Activated B cell treated with CpG ODN at 0.5 μM for 24 hours (primary cell): ENCODE results near the gene SCUBE3. TPM values are rescaled to one million over a fixed set of nuclear protein-coding genes. Genes with fewer than 3 reads are reported as not detected.

Experiments used
- ATAC-seq: fragments of 200-7000 bp; cut with Tn5 transposase; one replicate; pipeline ENCODE4 v1.10.0; 2021; ENCODE audit warnings: low read depth, mild to moderate bottlenecking, moderate library complexity
- CTCF ChIA-PET: fragments of 350-600 bp; sonication (Branson Sonifier 250); formaldehyde crosslinking; loops from one replicate; lab custom pipeline; 2021; ENCODE audit warnings: antibody characterized with exemption; lab: Charles Lee
- POLR2A ChIA-PET: fragments of 350-600 bp; sonication (Branson Sonifier 250); formaldehyde crosslinking; loops from one replicate; lab custom pipeline; 2021; ENCODE audit warnings: antibody characterized with exemption; lab: Charles Lee
- DNase-seq: peaks from one replicate; pipeline ENCODE4 v3.0.0; 2022
- H3K27ac Mint-ChIP-seq: one replicate; pipeline ENCODE4 v1.8.0; 2020; ENCODE audit warnings: mixed read lengths
- H3K27me3 Mint-ChIP-seq: one replicate; pipeline ENCODE4 v1.8.0; 2021; ENCODE audit warnings: mixed read lengths
- H3K36me3 Mint-ChIP-seq: one replicate; pipeline ENCODE4 v1.8.0; 2021; ENCODE audit warnings: low read depth, mixed read lengths
- H3K4me1 Mint-ChIP-seq: one replicate; pipeline ENCODE4 v1.8.0; 2021; ENCODE audit warnings: mixed read lengths
- H3K4me3 Mint-ChIP-seq: one replicate; pipeline ENCODE4 v1.8.0; 2020; ENCODE audit warnings: mild to moderate bottlenecking, mixed read lengths
- H3K9me3 Mint-ChIP-seq: one replicate; pipeline ENCODE4 v1.8.0; 2020; ENCODE audit warnings: mixed read lengths
- intact Hi-C: fragments of 100-400 bp; cut with micrococcal nuclease; formaldehyde crosslinking; loops from one replicate; pipeline ENCODE4 v1.15.1; 2024
- total RNA-seq: library from RNA; stranded (reverse); gene quantifications from 2 replicates; pipeline ENCODE4 v1.2.3, GENCODE V29; 2022
- TF ChIP-seq, protein P1 (sequence below): fragments of 200-600 bp; IDR thresholded peaks from one replicate; pipeline ENCODE4 v1.8.0; 2022; ENCODE audit warnings: antibody characterized with exemption, mild to moderate bottlenecking

Gene SCUBE3
- total RNA-seq, 1 donor from 2014 or later = not detected

DNA sequence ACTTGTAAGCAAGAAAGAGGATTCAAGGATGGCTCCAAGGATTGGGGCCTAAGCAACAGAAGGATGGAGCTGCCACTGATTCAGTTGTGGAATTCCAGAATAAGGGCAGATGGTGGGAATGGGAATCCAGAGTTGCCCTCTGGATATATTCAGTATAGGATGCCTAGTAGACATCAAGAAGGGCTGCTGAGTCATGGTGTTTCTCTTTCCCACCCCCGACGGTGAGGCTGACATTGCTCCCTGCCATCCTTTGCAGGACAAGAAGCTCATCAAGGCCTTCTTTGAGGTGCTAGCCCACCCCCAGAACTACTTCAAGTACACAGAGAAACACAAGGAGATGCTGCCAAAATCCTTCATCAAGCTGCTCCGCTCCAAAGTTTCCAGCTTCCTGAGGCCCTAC is 34.5 kb downstream of the SCUBE3 start:
- CTCF ChIA-PET = interaction anchor here (1.0 kb wide), 1 partner anchor 109 kb away, joined by 3 read pairs; no protein-coding TSS in a partner anchor
- no peak overlapping the region for H3K27ac Mint-ChIP-seq

DNA sequence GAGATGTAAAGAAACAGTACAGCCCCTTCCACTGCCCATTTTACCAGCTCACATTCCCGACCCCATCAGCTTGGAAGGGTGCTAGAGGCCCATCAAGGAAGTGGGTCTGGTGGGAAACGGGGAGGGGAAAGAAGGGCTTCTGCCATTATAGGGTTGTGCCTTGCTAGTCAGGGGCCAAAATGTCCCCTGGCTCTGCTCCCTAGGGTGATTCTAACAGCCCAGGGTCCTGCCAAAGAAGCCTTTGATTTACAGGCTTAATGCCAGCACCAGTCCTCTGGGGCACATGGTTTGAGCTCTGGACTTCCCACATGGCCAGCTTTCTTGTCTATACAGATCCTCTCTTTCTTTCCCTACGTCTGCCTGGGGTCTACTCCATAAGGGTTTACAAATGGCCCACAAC is 35.2 kb downstream of the SCUBE3 start:
- ATAC-seq (no peak), DNase-seq (no peak)
- intact Hi-C loops = no loop called here
- H3K4me1 Mint-ChIP-seq = peaks cover 2% of the 10 kb centered on the region
- TF ChIP-seq, protein P1, sequence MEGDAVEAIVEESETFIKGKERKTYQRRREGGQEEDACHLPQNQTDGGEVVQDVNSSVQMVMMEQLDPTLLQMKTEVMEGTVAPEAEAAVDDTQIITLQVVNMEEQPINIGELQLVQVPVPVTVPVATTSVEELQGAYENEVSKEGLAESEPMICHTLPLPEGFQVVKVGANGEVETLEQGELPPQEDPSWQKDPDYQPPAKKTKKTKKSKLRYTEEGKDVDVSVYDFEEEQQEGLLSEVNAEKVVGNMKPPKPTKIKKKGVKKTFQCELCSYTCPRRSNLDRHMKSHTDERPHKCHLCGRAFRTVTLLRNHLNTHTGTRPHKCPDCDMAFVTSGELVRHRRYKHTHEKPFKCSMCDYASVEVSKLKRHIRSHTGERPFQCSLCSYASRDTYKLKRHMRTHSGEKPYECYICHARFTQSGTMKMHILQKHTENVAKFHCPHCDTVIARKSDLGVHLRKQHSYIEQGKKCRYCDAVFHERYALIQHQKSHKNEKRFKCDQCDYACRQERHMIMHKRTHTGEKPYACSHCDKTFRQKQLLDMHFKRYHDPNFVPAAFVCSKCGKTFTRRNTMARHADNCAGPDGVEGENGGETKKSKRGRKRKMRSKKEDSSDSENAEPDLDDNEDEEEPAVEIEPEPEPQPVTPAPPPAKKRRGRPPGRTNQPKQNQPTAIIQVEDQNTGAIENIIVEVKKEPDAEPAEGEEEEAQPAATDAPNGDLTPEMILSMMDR = no peak
- H3K9me3 Mint-ChIP-seq = no peaks in the 10 kb centered on the region
- POLR2A ChIA-PET = no interaction called here
- CTCF ChIA-PET = interaction anchor here (1.0 kb wide), 1 partner anchor 109 kb away, joined by 3 read pairs; no protein-coding TSS in a partner anchor
- no peak overlapping the region for H3K27ac Mint-ChIP-seq
- H3K36me3 Mint-ChIP-seq = peaks cover 15% of the 10 kb centered on the region
- H3K27me3 Mint-ChIP-seq = no peaks in the 10 kb centered on the region
- no peak overlapping the region for H3K4me3 Mint-ChIP-seq

More for the DNA sequence above, 34.5 kb downstream of the SCUBE3 start:
- H3K36me3 Mint-ChIP-seq = peaks cover 16% of the 10 kb centered on the region
- TF ChIP-seq, protein P1 = no peak
- H3K9me3 Mint-ChIP-seq = no peaks in the 10 kb centered on the region
- no peak for ATAC-seq
- H3K4me1 Mint-ChIP-seq = peaks cover 2% of the 10 kb centered on the region
- intact Hi-C loops = no loop called here
- no peaks in the 10 kb centered on the region for H3K27me3 Mint-ChIP-seq
- POLR2A ChIA-PET = no interaction called here
- H3K4me3 Mint-ChIP-seq = no peak overlapping the region
- DNase-seq = no peak

DNA sequence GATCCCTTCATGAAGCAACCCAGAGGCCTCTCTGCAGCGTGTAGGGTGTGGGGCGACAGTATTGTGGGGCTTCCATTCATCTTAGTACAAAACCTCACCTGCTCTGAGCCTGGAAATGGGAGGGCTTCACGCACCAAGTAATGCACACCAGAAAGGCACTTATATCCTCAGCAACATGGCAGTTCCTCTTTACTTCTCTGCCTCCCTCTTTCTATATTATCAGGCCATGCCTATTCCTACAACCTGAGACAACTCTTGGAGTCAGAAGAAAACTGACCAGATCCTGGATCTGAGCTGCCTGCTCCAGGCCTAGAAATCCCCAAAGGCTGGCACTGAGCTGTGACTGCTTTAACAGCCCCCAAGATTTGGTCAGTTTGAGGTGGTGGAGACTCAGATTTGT is 38.2 kb downstream of the SCUBE3 start:
- ChIA-PET CTCF (no interaction called here), POLR2A (no interaction called here)
- intact Hi-C loops = no loop called here

DNA sequence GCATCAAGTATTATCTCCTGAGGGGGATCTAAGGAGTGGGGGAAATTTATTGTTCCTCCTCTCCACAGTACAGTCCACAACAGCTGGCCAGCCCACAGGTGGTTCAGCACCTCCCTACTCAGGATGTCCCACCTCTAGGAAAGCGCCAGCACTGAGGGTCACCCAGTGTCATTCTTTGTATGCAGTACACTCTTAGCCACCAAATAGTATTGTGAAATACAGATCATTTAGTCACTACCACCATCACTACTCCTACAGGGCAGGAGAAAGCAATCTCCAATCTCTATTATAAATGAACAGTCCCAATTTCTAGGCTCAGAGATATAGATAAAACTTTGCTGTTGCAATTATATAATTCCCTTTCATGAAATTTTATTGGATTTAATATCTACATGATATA is 39.5 kb downstream of the SCUBE3 start:
- Mint-ChIP-seq H3K4me3 (no peak overlapping the region), H3K4me1 (peaks cover 5% of the 10 kb centered on the region), H3K9me3 (no peaks in the 10 kb centered on the region), H3K27me3 (no peaks in the 10 kb centered on the region), H3K27ac (no peak overlapping the region), H3K36me3 (peaks cover 2% of the 10 kb centered on the region)
- TF ChIP-seq, protein P1 = no peak
- ChIA-PET CTCF (no interaction called here), POLR2A (interaction anchor here (0.6 kb wide), 1 partner anchor 1345 kb away, joined by 3 read pairs; no protein-coding TSS in a partner anchor)
- DNase-seq = no peak
- intact Hi-C loops = no loop called here
- ATAC-seq = no peak

More for the DNA sequence above, 38.2 kb downstream of the SCUBE3 start:
- Mint-ChIP-seq H3K27me3 (no peaks in the 10 kb centered on the region), H3K27ac (no peak overlapping the region), H3K36me3 (peaks cover 2% of the 10 kb centered on the region), H3K9me3 (no peaks in the 10 kb centered on the region), H3K4me1 (peaks cover 2% of the 10 kb centered on the region), H3K4me3 (no peak overlapping the region)
- DNase-seq = no peak
- TF ChIP-seq, protein P1 = no peak
- ATAC-seq = no peak

DNA sequence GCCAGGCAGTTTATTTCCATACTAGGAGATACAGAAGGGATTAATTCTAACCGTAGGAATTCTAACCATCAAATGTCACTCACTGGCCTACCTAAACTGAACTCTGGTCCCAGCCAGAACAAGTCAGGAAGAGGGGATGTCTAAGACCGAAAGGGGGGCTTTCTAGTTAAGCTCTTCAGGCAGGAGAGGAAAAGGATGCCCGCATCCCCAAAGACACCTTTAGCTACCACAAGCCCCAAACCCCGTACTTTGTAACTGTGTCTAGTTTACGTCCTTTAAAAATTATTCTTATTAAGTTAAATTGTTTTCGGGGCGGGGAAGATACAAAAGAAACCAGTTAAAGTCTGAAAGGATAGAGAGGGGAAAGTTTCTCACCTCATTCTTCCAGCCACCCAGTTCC is 44.6 kb downstream of the SCUBE3 start:
- ATAC-seq = no peak
- intact Hi-C loops = loop anchor here (2.0 to 5.0 kb wide), 3 partner anchors 36 to 1688 kb away; partner anchors contain the start of gene HMGA1
- H3K36me3 Mint-ChIP-seq = peaks cover 6% of the 10 kb centered on the region
- peaks cover 43% of the 10 kb centered on the region for H3K4me1 Mint-ChIP-seq
- H3K27me3 Mint-ChIP-seq = no peaks in the 10 kb centered on the region
- no peak for DNase-seq
- ChIA-PET POLR2A (interaction anchor here (0.6 to 1.7 kb wide), 8 partner anchors 8 to 1650 kb away, joined by 3 to 7 read pairs (median 3); partner anchors contain the start of gene FANCE), CTCF (interaction anchor here (0.7 to 1.5 kb wide), 4 partner anchors 13 to 831 kb away, joined by 3 to 5 read pairs (median 4); no protein-coding TSS in a partner anchor)
- H3K9me3 Mint-ChIP-seq = no peaks in the 10 kb centered on the region
- TF ChIP-seq, protein P1 = no peak
- H3K4me3 Mint-ChIP-seq = peak overlapping the region; percentile 97
- H3K27ac Mint-ChIP-seq = peak overlapping the region; percentile 93
